NAMALWA (cell line): Measurements from ENCODE around the gene CST7.
"Not testable (repeated sequence)": the region's sequence is repeated elsewhere in the genome, so short reads cannot be mapped to it uniquely, and the experiment has no call there.

Experiments
- DNase-seq: peaks from one replicate; pipeline ENCODE4 v3.0.0-alpha.2; 2015; ENCODE audit warnings: low spot score

CST7 gene

GRCh38 chr20:24948939-24949679 is at the start of gene CST7:
Gene CST7 (plus strand): TSS chr20:24949269. CDS start chr20:24949506, 237 bp downstream.
- no peak for DNase-seq

GRCh38 chr20:24906806-24907205 is 42.3 kb upstream of the CST7 start:
- no peak for DNase-seq

GRCh38 chr20:24908642-24909041 is 40.4 kb upstream of the CST7 start:
- DNase-seq: no peak

GRCh38 chr20:24909086-24909780 is 39.8 kb upstream of the CST7 start:
- DNase-seq: no peak

- no peak for DNase-seq
These were observed 39.2 kb upstream of the CST7 start for GRCh38 chr20:24909861-24910260.

GRCh38 chr20:24910461-24910860 is 38.6 kb upstream of the CST7 start:
- DNase-seq: no peak

- no peak for DNase-seq
These were observed 37.6 kb upstream of the CST7 start for GRCh38 chr20:24911461-24911860.

GRCh38 chr20:24912397-24913075 is 36.5 kb upstream of the CST7 start:
- DNase-seq: no peak

- DNase-seq: no peak
These were observed 35.9 kb upstream of the CST7 start for GRCh38 chr20:24913076-24913628.

GRCh38 chr20:24914388-24915241 is 34.5 kb upstream of the CST7 start:
- no peak for DNase-seq

- DNase-seq: no peak
These were observed 33.6 kb upstream of the CST7 start for GRCh38 chr20:24915440-24915839.

- DNase-seq: no peak
These were observed 33.2 kb upstream of the CST7 start for GRCh38 chr20:24915892-24916291.

GRCh38 chr20:24916412-24916811 is 32.7 kb upstream of the CST7 start:
- no peak for DNase-seq

GRCh38 chr20:24917056-24917455 is 32.0 kb upstream of the CST7 start:
- DNase-seq: no peak

GRCh38 chr20:24917797-24918578 is 31.1 kb upstream of the CST7 start:
- DNase-seq: peak; percentile 61

GRCh38 chr20:24918579-24919566 is 30.2 kb upstream of the CST7 start:
- no peak for DNase-seq

GRCh38 chr20:24919665-24920064 is 29.4 kb upstream of the CST7 start:
- DNase-seq: not testable (repeated sequence)

GRCh38 chr20:24920706-24921105 is 28.4 kb upstream of the CST7 start:
- DNase-seq: not testable (repeated sequence)

- DNase-seq: not testable (repeated sequence)
These were observed 19.8 kb upstream of the CST7 start for GRCh38 chr20:24929259-24929658.
